Urinary bladder (tissue), 4 donors: Measurements from ENCODE around the gene BHMT2. TPM values are rescaled to one million over a fixed set of nuclear protein-coding genes. Genes with fewer than 3 reads are reported as not detected.

Experiments
- DNase-seq: peaks from one replicate; pipeline ENCODE4 v3.0.0-alpha.2; 2015; ENCODE audit errors: extremely low spot score
- H3K27ac ChIP-seq: one replicate; pipeline ENCODE4 v1.5.1; 2013; ENCODE audit warnings: low read depth, mild to moderate bottlenecking, moderate library complexity
- H3K36me3 ChIP-seq: one replicate; pipeline ENCODE4 v1.6.1; 2013; ENCODE audit warnings: mild to moderate bottlenecking, moderate library complexity; ENCODE audit not compliant: insufficient read depth
- H3K4me1 ChIP-seq: one replicate; pipeline ENCODE4 v1.6.1; 2013; ENCODE audit warnings: mild to moderate bottlenecking, moderate library complexity; ENCODE audit not compliant: insufficient read depth
- H3K4me3 ChIP-seq: one replicate; pipeline ENCODE4 v1.5.1; 2013; ENCODE audit warnings: low read depth, low read length
- WGBS: extraction: QIAGEN DNeasy Blood & Tissue Kit; methylation state at CpG from one replicate; pipeline ENCODE4 v1.1.7; 2013; 5-methylcytosine and 5-hydroxymethylcytosine counted together
- polyA plus RNA-seq: library from polyadenylated mRNA; stranded (reverse); fragments of 200-250 nt; gene quantifications from one replicate; pipeline ENCODE4 v1.2.3, GENCODE V29; 2013
- total RNA-seq: library from RNA; depleted of rRNA; stranded (reverse); fragments of >200 nt; gene quantifications from one replicate; pipeline ENCODE4 v1.2.3, GENCODE V29; 2014
- donor health status: healthy with polysubstance abuse.
- donor health status: healthy.

Gene BHMT2, protein sequence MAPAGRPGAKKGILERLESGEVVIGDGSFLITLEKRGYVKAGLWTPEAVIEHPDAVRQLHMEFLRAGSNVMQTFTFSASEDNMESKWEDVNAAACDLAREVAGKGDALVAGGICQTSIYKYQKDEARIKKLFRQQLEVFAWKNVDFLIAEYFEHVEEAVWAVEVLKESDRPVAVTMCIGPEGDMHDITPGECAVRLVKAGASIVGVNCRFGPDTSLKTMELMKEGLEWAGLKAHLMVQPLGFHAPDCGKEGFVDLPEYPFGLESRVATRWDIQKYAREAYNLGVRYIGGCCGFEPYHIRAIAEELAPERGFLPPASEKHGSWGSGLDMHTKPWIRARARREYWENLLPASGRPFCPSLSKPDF
- 4.1 TPM for total RNA-seq
- 18.1 TPM for polyA plus RNA-seq

DNA sequence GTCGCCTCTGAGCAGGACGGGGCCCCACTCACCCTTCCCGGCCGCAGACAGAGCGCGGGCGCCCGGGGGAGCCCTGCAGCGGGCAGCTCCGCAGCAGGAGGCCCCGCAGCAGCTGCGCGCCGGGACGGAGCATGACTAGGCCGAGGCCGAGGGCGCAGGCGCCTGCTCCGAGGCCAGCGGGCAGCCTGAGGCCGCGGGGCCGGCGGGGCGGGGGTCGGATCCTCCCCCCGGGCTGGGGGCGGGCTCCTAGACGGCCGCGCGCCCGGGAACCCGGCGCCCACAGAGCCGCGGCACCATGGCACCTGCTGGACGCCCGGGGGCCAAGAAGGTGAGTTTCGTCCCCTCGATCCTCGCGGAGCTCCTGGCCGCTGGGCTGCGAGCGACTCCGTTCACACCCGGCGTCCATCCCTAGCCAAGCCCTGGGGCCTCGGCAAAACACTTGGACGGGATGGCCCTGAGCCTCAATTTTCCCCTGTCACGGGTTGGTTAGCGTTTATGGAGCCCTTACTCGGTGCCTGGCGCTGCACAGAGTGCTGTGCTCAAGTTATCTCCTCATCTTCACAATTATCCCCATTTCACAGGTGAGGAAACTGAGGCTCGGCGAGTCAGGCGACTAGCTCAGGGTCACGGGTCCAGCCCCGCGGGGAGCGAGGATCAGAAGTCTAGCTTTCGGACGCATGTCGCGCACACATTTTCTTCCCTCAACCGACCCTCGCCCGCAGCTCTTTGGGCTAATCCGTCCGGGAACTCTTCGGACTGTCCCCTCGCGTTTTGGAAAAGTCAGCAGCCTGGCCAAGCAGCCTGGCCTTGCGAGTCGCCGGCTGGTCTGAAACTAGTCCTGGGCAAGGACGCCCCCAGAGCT is at the start of gene BHMT2, which contains the start of gene DMGDH:
BHMT2 (plus strand) TSS at position 280 of the 862 bp plus-strand sequence; CDS start at position 296, 16 bp downstream.
DMGDH (minus strand) TSS at position 187 of the 862 bp plus-strand sequence; CDS start at position 133, 54 bp downstream.
- no peaks in the 10 kb centered on the region for H3K36me3 ChIP-seq
- WGBS: 23% methylated on average over 79 of the region's 79 CpGs
- no peak within 1 kb of the TSS for H3K27ac ChIP-seq
- H3K4me1 ChIP-seq: no peaks in the 10 kb centered on the region
- no peak for DNase-seq
- H3K4me3 ChIP-seq: peak within 1 kb of the TSS; percentile 50

GRCh38 chr5:79020861-79021561 is 48.6 kb upstream of the BHMT2 start:
- Histone ChIP-seq H3K36me3 (no peaks in the 10 kb centered on the region), H3K4me1 (no peaks in the 10 kb centered on the region), H3K27ac (no peak overlapping the region), H3K4me3 (no peak overlapping the region)
- WGBS: 16% methylated on average over 14 of the region's 14 CpGs
- peak; percentile 35 for DNase-seq

GRCh38 chr5:79021753-79022152 is 47.8 kb upstream of the BHMT2 start:
- no peak for DNase-seq
- Histone ChIP-seq H3K27ac (no peak overlapping the region), H3K4me1 (no peaks in the 10 kb centered on the region), H3K4me3 (no peak overlapping the region), H3K36me3 (no peaks in the 10 kb centered on the region)
- 36% methylated on average over 4 of the region's 4 CpGs for WGBS

- H3K4me1 ChIP-seq: no peaks in the 10 kb centered on the region
- 83% methylated on average over 2 of the region's 2 CpGs for WGBS
- no peak for DNase-seq
- no peak overlapping the region for H3K27ac ChIP-seq
- H3K36me3 ChIP-seq: no peaks in the 10 kb centered on the region
- no peak overlapping the region for H3K4me3 ChIP-seq
Observed at GRCh38 chr5:79022771-79023170, 46.8 kb upstream of the BHMT2 start.

GRCh38 chr5:79023348-79023747 is 46.2 kb upstream of the BHMT2 start:
- no peak overlapping the region for H3K27ac ChIP-seq
- 65% methylated on average over 1 of the region's 1 CpG for WGBS
- no peaks in the 10 kb centered on the region for H3K36me3 ChIP-seq
- H3K4me1 ChIP-seq: no peaks in the 10 kb centered on the region
- no peak for DNase-seq
- no peak overlapping the region for H3K4me3 ChIP-seq

- Histone ChIP-seq H3K4me1 (no peaks in the 10 kb centered on the region), H3K27ac (no peak overlapping the region), H3K36me3 (no peaks in the 10 kb centered on the region), H3K4me3 (no peak overlapping the region)
- WGBS: 72% methylated on average over 1 of the region's 1 CpG
- no peak for DNase-seq
Observed at GRCh38 chr5:79023947-79024346, 45.6 kb upstream of the BHMT2 start.

GRCh38 chr5:79025054-79025472 is 44.5 kb upstream of the BHMT2 start:
- no peaks in the 10 kb centered on the region for H3K4me1 ChIP-seq
- peak overlapping the region; percentile 11 for H3K4me3 ChIP-seq
- WGBS: 6% methylated on average over 13 of the region's 13 CpGs
- DNase-seq: peak; percentile 50
- no peaks in the 10 kb centered on the region for H3K36me3 ChIP-seq
- no peak overlapping the region for H3K27ac ChIP-seq

GRCh38 chr5:79030663-79031484 is 38.7 kb upstream of the BHMT2 start:
- DNase-seq: no peak
- 86% methylated on average over 11 of the region's 11 CpGs for WGBS
- Histone ChIP-seq H3K4me1 (no peaks in the 10 kb centered on the region), H3K27ac (no peak overlapping the region), H3K36me3 (no peaks in the 10 kb centered on the region), H3K4me3 (no peak overlapping the region)

DNA sequence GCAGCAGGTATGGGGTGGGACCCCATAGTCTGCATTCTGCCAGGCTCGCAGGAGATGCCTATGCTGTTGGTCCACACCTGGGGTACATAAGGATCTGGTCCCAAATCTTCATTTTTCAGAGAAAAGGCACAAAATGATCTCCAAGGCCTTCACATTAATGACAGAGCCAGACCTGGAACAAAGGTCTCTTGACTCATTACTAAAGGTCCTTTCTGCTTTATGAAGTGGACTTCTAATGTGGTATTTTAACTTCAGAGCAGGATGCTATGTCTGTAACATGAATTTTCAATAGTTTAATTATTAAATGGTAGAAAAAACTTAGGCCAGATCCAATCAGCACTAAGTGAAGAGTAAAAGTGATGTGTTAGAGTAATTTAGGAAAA is 38.1 kb upstream of the BHMT2 start:
- H3K4me3 ChIP-seq: no peak overlapping the region
- DNase-seq: no peak
- no peaks in the 10 kb centered on the region for H3K36me3 ChIP-seq
- no peaks in the 10 kb centered on the region for H3K4me1 ChIP-seq
- 97% methylated on average over 1 of the region's 1 CpG for WGBS
- no peak overlapping the region for H3K27ac ChIP-seq

GRCh38 chr5:79032031-79032695 is 37.4 kb upstream of the BHMT2 start:
- 92% methylated on average over 10 of the region's 10 CpGs for WGBS

GRCh38 chr5:79032782-79033181 is 36.8 kb upstream of the BHMT2 start:
- WGBS: 91% methylated on average over 5 of the region's 5 CpGs
- no peak for DNase-seq

More at GRCh38 chr5:79032031-79032695, 37.4 kb upstream of the BHMT2 start:
- Histone ChIP-seq H3K27ac (no peak overlapping the region), H3K4me3 (no peak overlapping the region), H3K36me3 (no peaks in the 10 kb centered on the region), H3K4me1 (no peaks in the 10 kb centered on the region)
- DNase-seq: no peak

GRCh38 chr5:79035237-79035636 is 34.3 kb upstream of the BHMT2 start:
- no peak for DNase-seq
- Histone ChIP-seq H3K4me1 (no peaks in the 10 kb centered on the region), H3K4me3 (no peak overlapping the region), H3K27ac (no peak overlapping the region), H3K36me3 (no peaks in the 10 kb centered on the region)
- 79% methylated on average over 3 of the region's 3 CpGs for WGBS

More at GRCh38 chr5:79032782-79033181, 36.8 kb upstream of the BHMT2 start:
- no peak overlapping the region for H3K4me3 ChIP-seq
- no peak overlapping the region for H3K27ac ChIP-seq
- H3K36me3 ChIP-seq: no peaks in the 10 kb centered on the region
- H3K4me1 ChIP-seq: no peaks in the 10 kb centered on the region
